ENCODE data around the gene AGBL4.

DNA sequence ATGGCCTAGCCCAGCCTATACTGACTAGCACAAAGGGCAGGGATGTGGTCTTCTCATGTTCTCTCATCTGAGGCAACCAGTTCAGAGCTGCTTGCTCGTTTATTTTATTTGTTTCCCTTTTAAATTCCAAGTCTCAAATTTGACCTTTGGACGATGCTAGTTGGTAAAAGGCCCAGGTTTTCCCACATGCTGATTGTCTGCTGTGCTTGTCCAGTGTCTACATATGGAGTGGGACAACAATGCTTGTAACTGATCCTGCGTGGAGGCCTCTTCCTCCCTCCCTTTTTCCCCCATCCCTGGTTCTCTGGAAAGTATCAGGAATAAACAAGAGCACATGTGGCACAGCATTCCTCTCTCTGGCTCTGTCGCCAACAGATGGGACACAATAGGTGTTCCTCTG is 1213.0 kb downstream of the AGBL4 start:
- no peak for TF ChIP-seq COPS2 (conservative IDR thresholded peaks at IDR 0.05)
- TF ChIP-seq ETV5 (CRISPR knock-in tag; IDR thresholded peaks at IDR 0.05; ENCODE audit: low read depth), result no peak
- no peak for TF ChIP-seq FOXM1 (IDR thresholded peaks at IDR 0.05; ENCODE audit: low read depth)
- TF ChIP-seq FOXM1 (CRISPR knock-in tag; IDR thresholded peaks at IDR 0.05; ENCODE audit: low read depth), result no peak
